Measurements from ENCODE around the gene SLC12A8. TPM values are rescaled to one million over a fixed set of nuclear protein-coding genes. Genes with fewer than 3 reads are reported as not detected.

The SLC12A8 gene
- total and polyA plus RNA-seq, 5 donors from 2014 or later: not detected

DNA sequence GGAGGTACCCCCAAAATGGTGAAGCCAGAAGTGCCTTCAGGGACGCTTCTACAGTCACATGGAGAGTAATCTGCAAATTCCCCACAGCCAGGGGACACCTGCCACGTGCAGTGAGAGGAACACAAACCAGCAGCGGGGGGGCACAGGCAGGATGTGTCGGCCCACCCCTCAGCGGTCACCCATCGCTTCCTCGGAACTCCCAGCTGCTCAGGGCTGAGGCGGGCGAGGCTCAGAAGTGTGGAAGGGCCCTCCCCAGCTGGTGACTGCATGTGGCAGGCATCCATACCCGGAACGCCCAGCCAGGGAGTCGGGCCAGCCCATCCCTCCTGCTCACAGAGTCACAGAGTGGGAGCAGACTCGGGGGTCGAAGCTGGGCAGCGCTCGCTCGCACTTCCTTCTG, 63.7 kb downstream of the SLC12A8 start:
- H3K27me3 Mint-ChIP-seq: peaks cover 11% of the 10 kb centered on the region
- ATAC-seq (ENCODE audit: low read depth in 2 of 2): no peak
- no peak overlapping the region for H3K27ac ChIP-seq (ENCODE audit: insufficient read depth, low read length, poor library complexity, severe bottlenecking)
- H3K4me3 Mint-ChIP-seq: no peak overlapping the region
- peaks cover 2% of the 10 kb centered on the region for H3K27me3 ChIP-seq (ENCODE audit: control insufficient read depth, insufficient read depth, low read length)
- H3K9me3 ChIP-seq (ENCODE audit: control insufficient read depth in 2 of 2, low read length in 2 of 2): no peaks in the 10 kb centered on the region
- H3K36me3 ChIP-seq (ENCODE audit: control insufficient read depth, insufficient read depth, low read length): no peaks in the 10 kb centered on the region
- no peak overlapping the region for H3K27ac Mint-ChIP-seq
- DNase-seq: no peak
- no peaks in the 10 kb centered on the region for H3K4me1 ChIP-seq (ENCODE audit: control insufficient read depth, insufficient read depth, low read length, poor library complexity, severe bottlenecking)
- no peaks in the 10 kb centered on the region for H3K36me3 Mint-ChIP-seq
- no peaks in the 10 kb centered on the region for H3K4me1 Mint-ChIP-seq
- H3K9me3 Mint-ChIP-seq: no peaks in the 10 kb centered on the region
- no peak overlapping the region for H3K4me3 ChIP-seq (ENCODE audit: low read depth, low read length)

DNA sequence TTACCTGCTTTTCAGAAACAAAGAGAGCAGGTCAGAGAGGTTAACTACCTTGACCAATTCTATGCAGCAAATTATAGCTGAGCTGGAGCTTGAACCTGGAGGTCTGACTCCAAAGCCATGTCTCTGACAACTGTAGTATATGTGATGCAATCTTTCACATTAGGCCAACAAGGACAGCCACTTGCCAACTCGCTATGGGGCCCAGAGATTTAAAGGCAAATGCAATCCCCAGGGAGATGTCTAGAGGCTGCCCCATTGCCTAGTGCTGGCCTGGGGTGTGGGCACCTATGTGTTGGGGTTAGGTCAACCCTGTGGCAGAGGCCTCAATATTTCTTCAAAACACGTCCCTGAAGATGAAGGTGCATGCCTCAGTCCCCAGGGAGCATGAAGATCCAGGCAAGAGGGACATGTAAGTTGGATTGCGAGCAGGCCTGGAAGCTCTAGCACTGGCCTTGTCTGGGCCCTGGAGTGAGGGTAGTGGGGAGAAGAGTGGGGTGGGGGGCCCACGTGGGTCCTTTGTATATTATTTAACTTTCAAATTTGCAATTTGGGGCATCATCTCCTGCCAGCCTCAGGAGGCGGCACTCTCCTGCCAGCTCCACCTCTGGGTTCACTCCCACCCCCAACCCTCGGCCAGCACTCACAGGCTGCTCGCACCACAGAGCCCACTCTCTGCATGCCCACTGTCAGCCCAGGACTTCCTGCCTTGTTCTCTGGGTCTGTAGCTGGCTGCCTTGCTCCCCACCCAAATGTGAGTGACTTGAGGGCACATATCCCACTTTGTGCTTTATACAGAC, 64.3 kb downstream of the SLC12A8 start:
- Histone ChIP-seq H3K4me3 (ENCODE audit: low read depth, low read length) (no peak overlapping the region), H3K4me1 (ENCODE audit: control insufficient read depth, insufficient read depth, low read length, poor library complexity, severe bottlenecking) (no peaks in the 10 kb centered on the region), H3K27me3 (ENCODE audit: control insufficient read depth, insufficient read depth, low read length) (peaks cover 1% of the 10 kb centered on the region), H3K9me3 (ENCODE audit: control insufficient read depth in 2 of 2, low read length in 2 of 2) (no peaks in the 10 kb centered on the region), H3K27ac (ENCODE audit: insufficient read depth, low read length, poor library complexity, severe bottlenecking) (no peak overlapping the region), H3K36me3 (ENCODE audit: control insufficient read depth, insufficient read depth, low read length) (no peaks in the 10 kb centered on the region)
- no peak for DNase-seq
- Mint-ChIP-seq H3K4me1 (peaks cover 0 to 2% (median 0%) of the 10 kb centered on the region in 4 donors), H3K36me3 (no peaks in the 10 kb centered on the region), H3K27me3 (peaks cover 14% of the 10 kb centered on the region), H3K9me3 (no peaks in the 10 kb centered on the region), H3K4me3 (no peak overlapping the region), H3K27ac (no peak overlapping the region)
- no peak for ATAC-seq (ENCODE audit: low read depth in 2 of 2)

DNA sequence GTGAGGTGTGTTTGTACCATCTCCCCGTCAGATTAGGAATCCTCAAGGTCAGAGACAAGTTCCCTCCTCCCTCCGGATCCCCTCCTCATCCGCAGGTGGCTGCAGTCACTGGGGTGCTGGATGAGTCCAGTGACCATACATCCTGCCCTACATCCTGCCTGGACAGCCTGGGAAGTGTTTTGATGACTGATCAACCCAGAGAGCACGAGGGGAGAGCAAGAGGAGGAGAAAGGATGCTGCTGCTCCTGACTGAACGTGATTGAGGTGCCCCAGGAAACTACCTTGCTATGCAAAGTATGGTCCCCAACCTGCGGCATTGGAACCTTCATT, 65.1 kb downstream of the SLC12A8 start:
- peaks cover 0 to 9% (median 6%) of the 10 kb centered on the region in 4 donors for H3K4me1 Mint-ChIP-seq
- Histone ChIP-seq H3K4me3 (ENCODE audit: low read depth, low read length) (no peak overlapping the region), H3K4me1 (ENCODE audit: control insufficient read depth, insufficient read depth, low read length, poor library complexity, severe bottlenecking) (no peaks in the 10 kb centered on the region), H3K36me3 (ENCODE audit: control insufficient read depth, insufficient read depth, low read length) (no peaks in the 10 kb centered on the region), H3K9me3 (ENCODE audit: control insufficient read depth in 2 of 2, low read length in 2 of 2) (no peaks in the 10 kb centered on the region), H3K27ac (ENCODE audit: insufficient read depth, low read length, poor library complexity, severe bottlenecking) (no peak overlapping the region), H3K27me3 (ENCODE audit: control insufficient read depth, insufficient read depth, low read length) (no peaks in the 10 kb centered on the region)
- no peak overlapping the region for H3K4me3 Mint-ChIP-seq
- no peak overlapping the region for H3K27ac Mint-ChIP-seq
- no peaks in the 10 kb centered on the region for H3K36me3 Mint-ChIP-seq
- no peaks in the 10 kb centered on the region for H3K9me3 Mint-ChIP-seq
- ATAC-seq (ENCODE audit: low read depth in 2 of 2) (no peak), DNase-seq (no peak)
- H3K27me3 Mint-ChIP-seq: peaks cover 21% of the 10 kb centered on the region

DNA sequence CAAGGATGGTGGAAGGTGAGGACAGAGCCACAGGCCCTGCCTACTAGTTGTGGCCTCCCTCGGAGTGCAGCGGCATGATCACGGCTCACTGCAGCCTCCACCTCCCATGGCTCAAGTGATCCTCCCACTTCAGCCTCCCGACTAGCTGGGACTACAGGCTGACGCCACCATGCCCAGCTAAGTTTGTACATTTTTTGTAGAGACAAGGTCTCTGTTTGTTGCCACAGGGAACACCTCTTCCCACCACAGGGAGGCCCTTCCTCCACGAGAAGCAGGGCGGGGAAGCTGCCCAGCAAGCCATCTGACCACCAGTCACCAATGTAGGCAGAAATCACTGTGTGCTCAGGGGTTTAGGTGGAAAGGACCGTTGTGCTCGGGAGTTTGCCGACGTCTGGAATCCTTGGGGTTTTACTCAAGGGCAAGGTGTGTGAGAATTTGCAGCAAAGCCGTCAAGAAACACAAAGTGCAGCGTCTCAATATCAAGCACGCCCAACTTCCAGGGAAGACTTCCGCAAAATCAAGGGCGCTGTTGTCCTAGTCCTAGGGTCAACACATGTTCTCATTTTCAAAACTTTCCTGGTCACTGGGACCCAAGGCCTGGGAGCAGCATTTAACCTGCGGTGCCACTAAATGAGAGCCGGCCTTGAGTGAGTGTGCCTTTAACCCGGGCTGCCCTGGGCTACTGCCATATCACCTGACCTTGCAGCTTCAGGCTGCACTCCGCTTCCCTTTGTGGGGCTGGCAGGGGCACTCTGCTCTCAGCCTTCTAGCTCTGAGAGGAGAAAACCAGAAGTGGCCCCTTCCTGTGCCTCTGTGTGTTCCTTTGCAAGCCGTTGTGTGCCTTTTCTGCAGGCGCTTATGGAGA, 65.7 kb downstream of the SLC12A8 start:
- H3K27me3 ChIP-seq (ENCODE audit: control insufficient read depth, insufficient read depth, low read length): no peaks in the 10 kb centered on the region
- H3K27me3 Mint-ChIP-seq: peaks cover 24% of the 10 kb centered on the region
- H3K9me3 Mint-ChIP-seq: no peaks in the 10 kb centered on the region
- DNase-seq (no peak), ATAC-seq (ENCODE audit: low read depth in 2 of 2) (peak in 1 of 2 donors; percentile 29)
- no peaks in the 10 kb centered on the region for H3K36me3 Mint-ChIP-seq
- H3K4me3 ChIP-seq (ENCODE audit: low read depth, low read length): no peak overlapping the region
- peaks cover 4 to 11% (median 9%) of the 10 kb centered on the region in 4 donors for H3K4me1 Mint-ChIP-seq
- no peaks in the 10 kb centered on the region for H3K9me3 ChIP-seq (ENCODE audit: control insufficient read depth in 2 of 2, low read length in 2 of 2)
- H3K4me3 Mint-ChIP-seq: no peak overlapping the region
- no peak overlapping the region for H3K27ac ChIP-seq (ENCODE audit: insufficient read depth, low read length, poor library complexity, severe bottlenecking)
- no peaks in the 10 kb centered on the region for H3K36me3 ChIP-seq (ENCODE audit: control insufficient read depth, insufficient read depth, low read length)
- peaks cover 5% of the 10 kb centered on the region for H3K4me1 ChIP-seq (ENCODE audit: control insufficient read depth, insufficient read depth, low read length, poor library complexity, severe bottlenecking)
- H3K27ac Mint-ChIP-seq: peak overlapping the region in 1 of 3 donors; percentile 90

DNA sequence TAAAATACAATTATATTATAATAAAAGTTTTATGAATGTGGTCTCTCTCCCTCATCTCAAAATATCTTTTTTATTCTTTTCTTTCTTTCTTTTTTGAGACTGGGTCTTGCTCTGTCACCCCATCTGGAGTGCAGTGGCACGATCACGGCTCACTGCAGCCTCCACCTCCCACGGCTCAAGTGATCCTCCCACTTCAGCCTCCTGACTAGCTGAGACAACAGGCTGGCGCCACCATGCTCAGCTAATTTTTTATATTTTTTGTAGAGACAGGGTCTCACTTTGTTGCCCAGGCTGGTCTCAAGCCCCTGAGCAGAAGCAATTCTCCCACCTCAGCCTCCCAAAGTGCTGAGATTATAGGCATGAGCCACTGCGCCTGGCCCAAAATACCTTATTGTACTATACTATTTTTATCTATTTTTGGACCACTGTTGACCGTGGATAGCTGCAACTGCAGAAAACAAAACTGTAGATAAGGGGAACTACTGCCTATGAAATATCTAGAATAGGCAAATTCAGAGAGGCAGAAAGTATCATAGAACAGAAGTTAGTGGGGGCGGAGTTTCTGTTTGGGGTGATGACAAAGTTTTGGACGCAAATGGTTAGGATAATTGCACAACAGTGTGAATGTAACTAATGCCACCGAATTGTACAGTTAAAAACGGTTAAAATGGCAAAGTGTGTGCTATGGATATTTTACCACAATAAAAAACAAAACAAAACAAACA, 66.6 kb downstream of the SLC12A8 start:
- Mint-ChIP-seq H3K27me3 (peaks cover 21% of the 10 kb centered on the region), H3K4me3 (no peak overlapping the region), H3K36me3 (no peaks in the 10 kb centered on the region), H3K9me3 (no peaks in the 10 kb centered on the region), H3K4me1 (peaks cover 8 to 17% (median 9%) of the 10 kb centered on the region in 4 donors), H3K27ac (peak overlapping the region in 1 of 3 donors; percentile 56)
- Histone ChIP-seq H3K4me3 (ENCODE audit: low read depth, low read length) (no peak overlapping the region), H3K27ac (ENCODE audit: insufficient read depth, low read length, poor library complexity, severe bottlenecking) (no peak overlapping the region), H3K9me3 (ENCODE audit: control insufficient read depth in 2 of 2, low read length in 2 of 2) (no peaks in the 10 kb centered on the region), H3K27me3 (ENCODE audit: control insufficient read depth, insufficient read depth, low read length) (no peaks in the 10 kb centered on the region), H3K36me3 (ENCODE audit: control insufficient read depth, insufficient read depth, low read length) (no peaks in the 10 kb centered on the region), H3K4me1 (ENCODE audit: control insufficient read depth, insufficient read depth, low read length, poor library complexity, severe bottlenecking) (peaks cover 15% of the 10 kb centered on the region)
- DNase-seq (no peak), ATAC-seq (ENCODE audit: low read depth in 2 of 2) (no peak)

DNA sequence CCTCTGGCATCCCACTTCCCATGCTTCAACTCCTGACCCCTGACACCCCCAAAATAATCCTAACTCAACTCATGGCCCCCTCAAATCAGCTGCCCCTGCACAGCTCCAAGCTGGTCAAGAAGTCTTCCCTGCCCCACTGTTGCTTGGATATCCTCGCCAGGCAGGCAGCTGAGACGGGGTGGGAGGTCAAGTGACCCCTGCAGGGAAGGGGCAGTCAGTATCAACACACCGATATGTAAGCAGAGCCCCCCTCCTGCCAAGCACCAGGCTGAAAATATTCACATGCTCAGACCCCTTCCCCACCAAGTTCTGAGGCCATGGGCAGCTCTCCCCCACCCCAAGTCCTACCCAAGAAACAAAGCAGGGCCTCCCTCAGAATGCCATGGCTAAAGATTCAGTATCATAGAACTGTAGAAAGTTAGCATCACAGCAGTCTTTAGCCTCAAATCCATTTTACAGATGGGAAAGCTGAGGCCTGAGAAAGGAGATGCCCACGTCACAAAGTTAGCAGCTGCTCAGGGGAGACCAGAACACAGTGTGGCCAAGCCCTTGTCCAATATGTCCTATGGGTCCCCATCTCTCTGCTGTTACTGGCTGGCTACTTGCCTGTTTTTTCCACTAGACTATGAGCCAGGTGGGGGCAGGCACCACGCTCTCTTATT, 67.8 kb downstream of the SLC12A8 start:
- H3K4me1 Mint-ChIP-seq: peaks cover 8 to 23% (median 9%) of the 10 kb centered on the region in 4 donors
- H3K9me3 Mint-ChIP-seq: no peaks in the 10 kb centered on the region
- ATAC-seq (ENCODE audit: low read depth in 2 of 2) (no peak), DNase-seq (no peak)
- Histone ChIP-seq H3K9me3 (ENCODE audit: control insufficient read depth in 2 of 2, low read length in 2 of 2) (no peaks in the 10 kb centered on the region), H3K27me3 (ENCODE audit: control insufficient read depth, insufficient read depth, low read length) (no peaks in the 10 kb centered on the region), H3K4me1 (ENCODE audit: control insufficient read depth, insufficient read depth, low read length, poor library complexity, severe bottlenecking) (peaks cover 16% of the 10 kb centered on the region), H3K4me3 (ENCODE audit: low read depth, low read length) (no peak overlapping the region), H3K36me3 (ENCODE audit: control insufficient read depth, insufficient read depth, low read length) (no peaks in the 10 kb centered on the region), H3K27ac (ENCODE audit: insufficient read depth, low read length, poor library complexity, severe bottlenecking) (no peak overlapping the region)
- H3K27ac Mint-ChIP-seq: peak overlapping the region in 1 of 3 donors; percentile 71
- no peak overlapping the region for H3K4me3 Mint-ChIP-seq
- H3K36me3 Mint-ChIP-seq: no peaks in the 10 kb centered on the region
- peaks cover 16% of the 10 kb centered on the region for H3K27me3 Mint-ChIP-seq

DNA sequence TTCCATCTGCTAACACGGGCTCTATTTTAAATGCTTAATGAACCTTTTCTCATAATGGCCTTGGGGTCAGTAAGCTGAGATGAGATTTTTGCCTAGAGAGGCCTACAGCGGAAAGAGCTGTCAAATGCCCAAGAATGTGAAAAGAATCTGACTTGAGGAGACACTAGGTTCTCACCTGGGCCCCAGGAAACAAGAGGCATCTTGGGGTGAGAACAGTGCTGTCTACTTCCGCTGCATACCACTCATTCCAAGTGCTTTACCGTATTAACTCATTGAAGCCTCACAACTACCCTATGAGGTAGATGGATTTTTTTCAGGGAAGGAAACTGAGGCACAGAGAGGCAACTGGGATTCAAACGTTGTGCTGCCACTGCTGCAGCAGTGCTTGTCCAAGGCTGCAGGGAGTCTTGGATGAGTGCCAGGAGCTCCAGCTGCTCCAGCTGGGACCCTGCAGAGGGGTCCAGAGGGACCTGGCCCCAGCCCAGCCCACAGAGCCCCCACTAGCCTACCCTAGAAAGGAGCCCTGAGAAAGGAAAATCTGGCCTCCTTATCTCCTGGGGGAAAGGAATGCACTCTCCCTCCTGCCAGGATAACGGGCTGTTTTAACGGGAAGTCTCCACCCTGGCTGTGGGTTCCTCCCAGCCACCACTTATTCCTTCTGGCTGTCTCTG, 68.4 kb downstream of the SLC12A8 start:
- H3K4me1 Mint-ChIP-seq: peaks cover 8 to 30% (median 9%) of the 10 kb centered on the region in 4 donors
- H3K27ac ChIP-seq (ENCODE audit: insufficient read depth, low read length, poor library complexity, severe bottlenecking): no peak overlapping the region
- no peak overlapping the region for H3K4me3 ChIP-seq (ENCODE audit: low read depth, low read length)
- no peak overlapping the region for H3K4me3 Mint-ChIP-seq
- H3K36me3 ChIP-seq (ENCODE audit: control insufficient read depth, insufficient read depth, low read length): no peaks in the 10 kb centered on the region
- peak overlapping the region in 1 of 3 donors; percentile 71 for H3K27ac Mint-ChIP-seq
- no peak for DNase-seq
- peaks cover 16% of the 10 kb centered on the region for H3K4me1 ChIP-seq (ENCODE audit: control insufficient read depth, insufficient read depth, low read length, poor library complexity, severe bottlenecking)
- no peaks in the 10 kb centered on the region for H3K27me3 ChIP-seq (ENCODE audit: control insufficient read depth, insufficient read depth, low read length)
- ATAC-seq (ENCODE audit: low read depth in 2 of 2): no peak
- no peaks in the 10 kb centered on the region for H3K36me3 Mint-ChIP-seq
- no peaks in the 10 kb centered on the region for H3K9me3 ChIP-seq (ENCODE audit: control insufficient read depth in 2 of 2, low read length in 2 of 2)
- peaks cover 16% of the 10 kb centered on the region for H3K27me3 Mint-ChIP-seq
- no peaks in the 10 kb centered on the region for H3K9me3 Mint-ChIP-seq

Measured in CD4-positive, CD25-positive, alpha-beta regulatory T cell (primary cell).